Ishikawa (cell line): ENCODE results near the gene ATP10D.

ENCODE experiments used
- CEBPB ChIP-seq: IDR thresholded peaks from 2 replicates; pipeline ENCODE4 v1.6.1; 2012
- CREB1 ChIP-seq: IDR thresholded peaks from 2 replicates; pipeline ENCODE4 v1.6.1; 2012; ENCODE audit warnings: low read depth
- EGR1 ChIP-seq: IDR thresholded peaks from 2 replicates; pipeline ENCODE4 v1.6.1; 2012
- EP300 ChIP-seq: IDR thresholded peaks from 2 replicates; pipeline ENCODE4 v1.6.1; 2012; ENCODE audit warnings: borderline replicate concordance
- FOXM1 ChIP-seq: IDR thresholded peaks from 2 replicates; pipeline ENCODE4 v1.6.1; 2012; ENCODE audit warnings: low read depth, borderline replicate concordance
- MAX ChIP-seq: IDR thresholded peaks from 2 replicates; pipeline ENCODE4 v1.6.1; 2012
- NFIC ChIP-seq: IDR thresholded peaks from 2 replicates; pipeline ENCODE4 v1.6.1; 2012
- RAD21 ChIP-seq: IDR thresholded peaks from 2 replicates; pipeline ENCODE4 v1.6.1; 2012; ENCODE audit warnings: low read depth
- REST ChIP-seq: IDR thresholded peaks from 2 replicates; pipeline ENCODE4 v1.6.1; 2012; ENCODE audit warnings: low read depth, mild to moderate bottlenecking
- TAF1 ChIP-seq: IDR thresholded peaks from 2 replicates; pipeline ENCODE4 v1.6.1; 2012; ENCODE audit warnings: low read depth, mild to moderate bottlenecking
- TCF12 ChIP-seq: IDR thresholded peaks from 2 replicates; pipeline ENCODE4 v1.6.1; 2012; ENCODE audit warnings: low read depth
- TEAD4 ChIP-seq: IDR thresholded peaks from 2 replicates; pipeline ENCODE4 v1.6.1; 2012
- USF1 ChIP-seq: IDR thresholded peaks from 2 replicates; pipeline ENCODE4 v1.6.1; 2012
- YY1 ChIP-seq: IDR thresholded peaks from 2 replicates; pipeline ENCODE4 v1.6.1; 2012; ENCODE audit warnings: low read depth
- ZBTB7A ChIP-seq: IDR thresholded peaks from 2 replicates; pipeline ENCODE4 v1.6.1; 2012; ENCODE audit warnings: low read depth

The ATP10D gene

GRCh38 chr4:47597696-47598095, 112.6 kb downstream of the ATP10D start:
- no peak for TF ChIP-seq FOXM1
- TF ChIP-seq YY1: no peak
- no peak for TF ChIP-seq REST
- TF ChIP-seq TCF12: no peak
- TF ChIP-seq TEAD4: no peak
- no peak for TF ChIP-seq TAF1
- TF ChIP-seq CREB1: no peak
- no peak for TF ChIP-seq EGR1
- TF ChIP-seq EP300: no peak
- TF ChIP-seq MAX: no peak
- no peak for TF ChIP-seq ZBTB7A
- TF ChIP-seq RAD21: no peak
- TF ChIP-seq NFIC: no peak
- no peak for TF ChIP-seq USF1
- no peak for TF ChIP-seq CEBPB

GRCh38 chr4:47598320-47598719, 113.2 kb downstream of the ATP10D start:
- TF ChIP-seq TCF12: no peak
- TF ChIP-seq RAD21: no peak

GRCh38 chr4:47598896-47599295, 113.8 kb downstream of the ATP10D start:
- no peak for TF ChIP-seq ZBTB7A
- no peak for TF ChIP-seq CEBPB

- TF ChIP-seq NFIC: no peak
- no peak for TF ChIP-seq REST
- no peak for TF ChIP-seq RAD21
- TF ChIP-seq USF1: no peak
- no peak for TF ChIP-seq YY1
- TF ChIP-seq TAF1: no peak
- TF ChIP-seq CREB1: no peak
- TF ChIP-seq FOXM1: no peak
- TF ChIP-seq MAX: no peak
- no peak for TF ChIP-seq EP300
- no peak for TF ChIP-seq TEAD4
- no peak for TF ChIP-seq EGR1
- TF ChIP-seq CEBPB: no peak
- no peak for TF ChIP-seq ZBTB7A
- no peak for TF ChIP-seq TCF12
Measured at GRCh38 chr4:47606482-47606881, 121.4 kb downstream of the ATP10D start.

- no peak for TF ChIP-seq CREB1
- no peak for TF ChIP-seq ZBTB7A
- TF ChIP-seq USF1: no peak
- TF ChIP-seq REST: no peak
- no peak for TF ChIP-seq NFIC
- TF ChIP-seq TAF1: no peak
- TF ChIP-seq CEBPB: no peak
- TF ChIP-seq EP300: no peak
Measured at GRCh38 chr4:47612116-47613023, 127.3 kb downstream of the ATP10D start.
